Measurements from ENCODE around the gene PPP4R2.

- no peak for TF ChIP-seq POLR2A (IDR thresholded peaks at IDR 0.05)
- no peak for TF ChIP-seq CTCF (IDR thresholded peaks at IDR 0.05)
These were observed 3.3 kb downstream of the PPP4R2 start for GRCh38 chr3:72999951-73000350.

All from upper lobe of left lung (tissue), 4 donors.